Vagina (tissue), 2 donors: ENCODE results near the gene SPINT2. TPM values are rescaled to one million over a fixed set of nuclear protein-coding genes. Genes with fewer than 3 reads are reported as not detected.

Experiments
- DNase-seq, 2 donors: peaks; one replicate each; pipeline ENCODE4 v3.0.0-alpha.2; 2017; ENCODE audit errors: extremely low spot score in 2 of 2
- H3K27ac ChIP-seq: fragments of 200-600 bp; sonication (generic); one replicate; pipeline ENCODE4 v1.5.1; 2019
- H3K27me3 ChIP-seq: fragments of 200-600 bp; sonication (generic); one replicate; pipeline ENCODE4 v1.5.1; 2019
- H3K36me3 ChIP-seq, 2 donors: fragments of 200-600 bp; sonication (generic); one replicate each; pipeline ENCODE4 v1.5.1; 2017 to 2019
- H3K4me1 ChIP-seq: fragments of 200-600 bp; sonication (generic); one replicate; pipeline ENCODE4 v1.5.1; 2019
- H3K4me3 ChIP-seq, 2 donors: fragments of 200-600 bp; sonication (generic); 1 replicate in 1 of 2; 2 replicates in 1 of 2; pipeline ENCODE4 v1.5.1; 2016 to 2019
- H3K9me3 ChIP-seq: fragments of 200-600 bp; sonication (generic); one replicate; pipeline ENCODE4 v1.5.1; 2019
- CTCF ChIP-seq, 3 experiments: fragments of 450-650 bp in 2 of 3; fragments of 200-600 bp in 1 of 3; sonication (generic) in 1 of 3; IDR thresholded peaks; one replicate each; pipeline ENCODE4 v1.5.1; 2017 to 2019; ENCODE audit warnings: antibody characterized with exemption in 3 of 3, mild to moderate bottlenecking in 2 of 3, moderate library complexity in 2 of 3
- POLR2A ChIP-seq, 2 donors: fragments of 450-650 bp; IDR thresholded peaks; one replicate each; pipeline ENCODE4 v1.6.1; 2017; ENCODE audit warnings: antibody characterized with exemption in 2 of 2, mild to moderate bottlenecking in 2 of 2, moderate library complexity in 2 of 2
- POLR2AphosphoS5 ChIP-seq, 2 donors: sonication (generic); formaldehyde crosslinking; IDR thresholded peaks; one replicate each; pipeline ENCODE4 v1.9.0; 2017; ENCODE audit warnings: antibody characterized with exemption in 2 of 2, mild to moderate bottlenecking in 2 of 2, low read depth in 1 of 2; ENCODE audit not compliant: insufficient read depth in 1 of 2
- intact Hi-C: fragments of 100-400 bp; cut with DNase I; formaldehyde crosslinking; loops from one replicate; pipeline ENCODE4 v1.15.1; 2023
- total RNA-seq: library from RNA; depleted of rRNA; stranded (reverse); fragments of >200 nt; gene quantifications from one replicate; pipeline ENCODE4 v1.2.3, GENCODE V29; 2016

SPINT2 gene
- total RNA-seq, 1 donor from 2014 or later, result 174 TPM

- Histone ChIP-seq H3K4me1 (peaks cover 40% of the 10 kb centered on the region), H3K27me3 (no peaks in the 10 kb centered on the region), H3K9me3 (no peaks in the 10 kb centered on the region), H3K4me3 (no peak overlapping the region), H3K27ac (no peak overlapping the region), H3K36me3 (no peaks in the 10 kb centered on the region)
- TF ChIP-seq POLR2AphosphoS5 (IDR thresholded peaks at IDR 0.05; ENCODE audit: insufficient read depth in 1 of 2, low read depth in 1 of 2), result no peak
- no peak for TF ChIP-seq POLR2A (IDR thresholded peaks at IDR 0.05)
- no peak for TF ChIP-seq CTCF (IDR thresholded peaks at IDR 0.05)
- intact Hi-C loops, result no loop called here
- no peak for DNase-seq
Observed at GRCh38 chr19:38280030-38280921, 15.9 kb downstream of the SPINT2 start.

GRCh38 chr19:38281811-38282566 is 17.6 kb downstream of the SPINT2 start:
- intact Hi-C loops, result no loop called here
- no peak for DNase-seq
- Histone ChIP-seq H3K9me3 (no peaks in the 10 kb centered on the region), H3K27ac (no peak overlapping the region), H3K4me1 (peaks cover 37% of the 10 kb centered on the region), H3K4me3 (no peak overlapping the region), H3K36me3 (no peaks in the 10 kb centered on the region), H3K27me3 (no peaks in the 10 kb centered on the region)
- TF ChIP-seq POLR2AphosphoS5 (IDR thresholded peaks at IDR 0.05; ENCODE audit: insufficient read depth in 1 of 2, low read depth in 1 of 2), result no peak
- TF ChIP-seq POLR2A (IDR thresholded peaks at IDR 0.05), result no peak
- TF ChIP-seq CTCF (IDR thresholded peaks at IDR 0.05), result no peak

- no peaks in the 10 kb centered on the region for H3K36me3 ChIP-seq
- peaks cover 25% of the 10 kb centered on the region for H3K4me1 ChIP-seq
- H3K4me3 ChIP-seq, result no peak overlapping the region
- DNase-seq, result no peak
- H3K27ac ChIP-seq, result no peak overlapping the region
- H3K27me3 ChIP-seq, result no peaks in the 10 kb centered on the region
- TF ChIP-seq POLR2A (IDR thresholded peaks at IDR 0.05) (no peak), CTCF (IDR thresholded peaks at IDR 0.05) (no peak), POLR2AphosphoS5 (IDR thresholded peaks at IDR 0.05; ENCODE audit: insufficient read depth in 1 of 2, low read depth in 1 of 2) (no peak)
- intact Hi-C loops, result no loop called here
- H3K9me3 ChIP-seq, result no peaks in the 10 kb centered on the region
Observed at GRCh38 chr19:38283271-38283670, 18.9 kb downstream of the SPINT2 start.

- no peak for DNase-seq
- Histone ChIP-seq H3K36me3 (no peaks in the 10 kb centered on the region), H3K9me3 (no peaks in the 10 kb centered on the region), H3K27ac (no peak overlapping the region), H3K4me1 (peaks cover 19% of the 10 kb centered on the region), H3K4me3 (no peak overlapping the region), H3K27me3 (no peaks in the 10 kb centered on the region)
- TF ChIP-seq POLR2A (IDR thresholded peaks at IDR 0.05) (no peak), POLR2AphosphoS5 (IDR thresholded peaks at IDR 0.05; ENCODE audit: insufficient read depth in 1 of 2, low read depth in 1 of 2) (no peak), CTCF (IDR thresholded peaks at IDR 0.05) (no peak)
- intact Hi-C loops, result no loop called here
Observed at GRCh38 chr19:38284422-38284821, 20.0 kb downstream of the SPINT2 start.
